ENCODE measurements around the gene GALT.

DNA sequence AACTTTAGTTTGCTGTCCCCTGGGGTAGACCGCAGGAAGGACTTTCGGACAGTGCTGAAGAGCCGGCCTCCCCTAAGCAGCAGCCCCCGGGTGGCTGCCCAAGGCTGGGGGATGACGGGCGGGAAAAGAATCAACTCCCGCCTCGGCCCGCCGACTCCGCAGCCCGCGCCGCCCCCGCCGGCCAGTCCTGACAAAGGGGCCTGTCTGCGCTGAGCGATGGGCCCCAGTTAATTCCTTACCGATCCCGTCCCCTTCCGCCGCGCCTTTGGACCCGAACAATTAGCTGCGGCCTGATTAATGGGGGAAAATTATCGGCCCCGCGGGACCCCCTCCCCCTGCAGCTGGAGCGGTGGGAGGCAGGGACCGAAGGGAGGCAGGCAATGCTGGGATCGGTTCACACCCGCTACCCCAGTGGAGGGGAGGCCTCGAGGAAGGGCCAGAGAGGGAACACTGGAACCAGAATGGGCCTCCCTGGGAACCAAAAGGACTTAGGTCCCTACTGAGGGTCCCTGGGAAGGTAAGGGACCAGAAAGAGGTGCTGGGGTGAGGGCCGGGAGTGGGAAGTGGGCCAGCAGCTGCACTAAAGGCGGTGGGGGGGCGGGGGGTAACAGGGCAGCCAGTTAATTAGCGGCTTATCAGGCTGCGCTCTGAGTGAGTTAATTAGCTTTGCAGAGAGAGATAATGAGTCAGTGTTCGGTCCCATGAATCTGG lies 21.8 kb upstream of the GALT start:
- TF ChIP-seq, protein P1, sequence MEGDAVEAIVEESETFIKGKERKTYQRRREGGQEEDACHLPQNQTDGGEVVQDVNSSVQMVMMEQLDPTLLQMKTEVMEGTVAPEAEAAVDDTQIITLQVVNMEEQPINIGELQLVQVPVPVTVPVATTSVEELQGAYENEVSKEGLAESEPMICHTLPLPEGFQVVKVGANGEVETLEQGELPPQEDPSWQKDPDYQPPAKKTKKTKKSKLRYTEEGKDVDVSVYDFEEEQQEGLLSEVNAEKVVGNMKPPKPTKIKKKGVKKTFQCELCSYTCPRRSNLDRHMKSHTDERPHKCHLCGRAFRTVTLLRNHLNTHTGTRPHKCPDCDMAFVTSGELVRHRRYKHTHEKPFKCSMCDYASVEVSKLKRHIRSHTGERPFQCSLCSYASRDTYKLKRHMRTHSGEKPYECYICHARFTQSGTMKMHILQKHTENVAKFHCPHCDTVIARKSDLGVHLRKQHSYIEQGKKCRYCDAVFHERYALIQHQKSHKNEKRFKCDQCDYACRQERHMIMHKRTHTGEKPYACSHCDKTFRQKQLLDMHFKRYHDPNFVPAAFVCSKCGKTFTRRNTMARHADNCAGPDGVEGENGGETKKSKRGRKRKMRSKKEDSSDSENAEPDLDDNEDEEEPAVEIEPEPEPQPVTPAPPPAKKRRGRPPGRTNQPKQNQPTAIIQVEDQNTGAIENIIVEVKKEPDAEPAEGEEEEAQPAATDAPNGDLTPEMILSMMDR (IDR thresholded peaks at IDR 0.05; ENCODE audit: borderline replicate concordance, extremely low read depth, low read length, poor library complexity, severe bottlenecking), result no peak
- no peak for TF ChIP-seq EZH2 (IDR thresholded peaks at IDR 0.05; ENCODE audit: borderline replicate concordance, low read depth, low read length, severe bottlenecking)

Data from DND-41 (cell line).